Loucy (cell line): ENCODE measurements around the gene IGSF3.

Experiments
- H2AFZ ChIP-seq: fragments of 200-600 bp; sonication (generic); 2 replicates; pipeline ENCODE4 v1.6.0; 2016; ENCODE audit warnings: antibody characterized with exemption, mild to moderate bottlenecking, low read length, moderate library complexity
- H3F3A ChIP-seq: fragments of 200-600 bp; 2 replicates; pipeline ENCODE4 v1.6.0; 2016; ENCODE audit warnings: antibody characterized with exemption, low read depth, mild to moderate bottlenecking
- H3K27me3 ChIP-seq: fragments of 200-600 bp; sonication (generic); 2 replicates; pipeline ENCODE4 v1.6.1; 2014; ENCODE audit warnings: low read length, mild to moderate bottlenecking; ENCODE audit not compliant: insufficient read depth, poor library complexity, severe bottlenecking
- H3K36me3 ChIP-seq: fragments of 200-600 bp; sonication (generic); 2 replicates; pipeline ENCODE4 v1.6.1; 2016; ENCODE audit warnings: low read length; ENCODE audit not compliant: insufficient read depth
- H3K4me1 ChIP-seq: fragments of 200-600 bp; sonication (generic); 2 replicates; pipeline ENCODE4 v1.5.1; 2014; ENCODE audit warnings: low read length, mild to moderate bottlenecking; ENCODE audit not compliant: insufficient read depth, poor library complexity, severe bottlenecking
- H3K4me2 ChIP-seq: fragments of 200-600 bp; sonication (generic); 2 replicates; pipeline ENCODE4 v1.6.0; 2014; ENCODE audit warnings: antibody characterized with exemption, low read length, low read depth, mild to moderate bottlenecking; ENCODE audit not compliant: poor library complexity, severe bottlenecking
- H3K4me3 ChIP-seq: fragments of 200-600 bp; sonication (generic); 2 replicates; pipeline ENCODE4 v1.5.1; 2014; ENCODE audit warnings: low read length, mild to moderate bottlenecking, mixed read lengths; ENCODE audit not compliant: poor library complexity, severe bottlenecking
- H3K79me2 ChIP-seq: fragments of 200-600 bp; sonication (generic); 2 replicates; pipeline ENCODE4 v1.6.1; 2014; ENCODE audit warnings: low read length; ENCODE audit not compliant: insufficient read depth
- H3K9ac ChIP-seq: fragments of 200-600 bp; sonication (generic); 2 replicates; pipeline ENCODE4 v1.6.0; 2014; ENCODE audit warnings: mild to moderate bottlenecking, low read depth, low read length, moderate library complexity; ENCODE audit not compliant: poor library complexity, severe bottlenecking
- H3K9me2 ChIP-seq: fragments of 200-600 bp; sonication (generic); replicated peaks from 2 replicates; pipeline ENCODE4 v1.6.1; 2016; ENCODE audit warnings: low read depth, low read length, mixed read lengths
- H3K9me3 ChIP-seq: fragments of 200-600 bp; sonication (generic); 2 replicates; pipeline ENCODE4 v1.6.1; 2014; ENCODE audit warnings: mild to moderate bottlenecking, antibody characterized with exemption, low read length, low read depth; ENCODE audit not compliant: insufficient read depth
- H4K20me1 ChIP-seq: fragments of 200-600 bp; sonication (generic); 2 replicates; pipeline ENCODE4 v1.6.0; 2014; ENCODE audit warnings: antibody characterized with exemption, low read length, mild to moderate bottlenecking; ENCODE audit not compliant: insufficient read depth, poor library complexity, severe bottlenecking
- CTCF ChIP-seq: fragments of 200-600 bp; sonication (generic); conservative IDR thresholded peaks from 2 replicates; pipeline ENCODE4 v1.5.1; 2014; ENCODE audit warnings: mild to moderate bottlenecking, antibody characterized with exemption, low read length
- EZH2phosphoT487 ChIP-seq: fragments of 200-600 bp; IDR thresholded peaks from 2 replicates; pipeline ENCODE4 v1.6.1; 2018; ENCODE audit warnings: antibody characterized with exemption, mild to moderate bottlenecking, moderate library complexity, borderline replicate concordance

Gene IGSF3

GRCh38 chr1:116671912-116672311 lies 4.4 kb upstream of the IGSF3 start:
- Histone ChIP-seq H3K79me2 (no peaks in the 10 kb centered on the region), H4K20me1 (no peaks in the 10 kb centered on the region), H3F3A (no peaks in the 10 kb centered on the region), H3K9me2 (no peaks in the 10 kb centered on the region), H3K27me3 (peaks cover 3% of the 10 kb centered on the region), H3K4me3 (no peak overlapping the region), H3K9me3 (no peaks in the 10 kb centered on the region), H2AFZ (no peak overlapping the region), H3K4me1 (peaks cover 3% of the 10 kb centered on the region), H3K4me2 (no peak overlapping the region), H3K9ac (no peak overlapping the region), H3K36me3 (no peaks in the 10 kb centered on the region)
- no peak for TF ChIP-seq CTCF
- no peak for TF ChIP-seq EZH2phosphoT487

- Histone ChIP-seq H3K4me1 (peaks cover 10% of the 10 kb centered on the region), H3K9ac (no peak overlapping the region), H3K36me3 (no peaks in the 10 kb centered on the region), H3K4me2 (no peak overlapping the region), H3F3A (no peaks in the 10 kb centered on the region), H3K9me3 (no peaks in the 10 kb centered on the region), H4K20me1 (no peaks in the 10 kb centered on the region), H3K9me2 (no peaks in the 10 kb centered on the region), H2AFZ (no peak overlapping the region), H3K27me3 (peaks cover 10% of the 10 kb centered on the region), H3K79me2 (no peaks in the 10 kb centered on the region), H3K4me3 (no peak overlapping the region)
- TF ChIP-seq CTCF (no peak), EZH2phosphoT487 (no peak)
Observed at GRCh38 chr1:116671072-116671760, 3.7 kb upstream of the IGSF3 start.

GRCh38 chr1:116668277-116668676 lies 744 bp upstream of the IGSF3 start:
- no peaks in the 10 kb centered on the region for H3F3A ChIP-seq
- H3K4me3 ChIP-seq = no peak overlapping the region
- H3K27me3 ChIP-seq = peaks cover 24% of the 10 kb centered on the region
- H3K4me1 ChIP-seq = peaks cover 22% of the 10 kb centered on the region
- no peaks in the 10 kb centered on the region for H4K20me1 ChIP-seq
- no peaks in the 10 kb centered on the region for H3K79me2 ChIP-seq
- H3K4me2 ChIP-seq = no peak overlapping the region
- TF ChIP-seq CTCF = no peak
- no peak for TF ChIP-seq EZH2phosphoT487
- no peaks in the 10 kb centered on the region for H3K9me3 ChIP-seq
- H3K9ac ChIP-seq = no peak overlapping the region
- no peaks in the 10 kb centered on the region for H3K36me3 ChIP-seq
- no peak overlapping the region for H2AFZ ChIP-seq
- H3K9me2 ChIP-seq = no peaks in the 10 kb centered on the region
